ENCODE results near the gene ZMYND10.
A peak's percentile ranks its signal among the peaks of the same experiment; 100 is the strongest.

DNA sequence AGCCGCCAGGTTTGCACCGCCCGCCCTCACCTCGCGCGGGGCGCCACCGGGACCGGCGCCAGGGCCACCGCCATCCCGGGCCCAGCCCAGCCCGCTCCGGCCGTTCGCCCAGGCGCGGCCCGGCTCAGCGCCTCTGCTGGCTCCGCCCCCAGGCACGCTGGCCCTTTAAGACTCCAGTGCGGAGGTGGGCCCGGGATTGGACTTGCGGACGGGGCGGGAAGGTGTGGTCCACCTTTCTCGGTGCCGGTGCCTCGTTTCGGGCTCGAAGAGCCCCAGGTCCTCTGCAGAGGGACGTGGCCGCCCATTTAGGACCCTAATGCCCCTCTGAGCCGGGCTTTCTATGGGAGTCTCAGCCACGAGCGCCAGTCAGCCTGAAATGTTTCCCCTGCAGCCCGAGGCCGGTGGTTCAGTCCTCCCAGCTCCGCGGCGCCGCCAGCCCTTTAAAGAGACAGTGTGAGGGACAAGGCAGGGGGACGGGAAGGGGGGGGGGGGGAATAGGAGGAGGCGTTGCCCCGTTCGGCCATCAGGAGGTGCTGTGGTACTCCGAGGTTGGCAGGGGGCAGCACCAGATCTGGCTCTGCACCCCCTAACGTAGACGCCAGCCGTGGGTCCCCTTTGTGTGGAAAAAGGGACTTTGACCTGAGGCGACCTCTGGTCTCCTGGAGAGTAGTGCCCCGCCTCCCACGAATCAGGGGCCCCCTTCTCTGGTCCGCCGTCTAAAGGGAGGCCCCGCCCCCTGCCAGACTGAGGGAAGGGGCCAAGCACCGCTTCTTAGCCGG lies 24.0 kb downstream of the ZMYND10 start:
- TF ChIP-seq, protein P1, sequence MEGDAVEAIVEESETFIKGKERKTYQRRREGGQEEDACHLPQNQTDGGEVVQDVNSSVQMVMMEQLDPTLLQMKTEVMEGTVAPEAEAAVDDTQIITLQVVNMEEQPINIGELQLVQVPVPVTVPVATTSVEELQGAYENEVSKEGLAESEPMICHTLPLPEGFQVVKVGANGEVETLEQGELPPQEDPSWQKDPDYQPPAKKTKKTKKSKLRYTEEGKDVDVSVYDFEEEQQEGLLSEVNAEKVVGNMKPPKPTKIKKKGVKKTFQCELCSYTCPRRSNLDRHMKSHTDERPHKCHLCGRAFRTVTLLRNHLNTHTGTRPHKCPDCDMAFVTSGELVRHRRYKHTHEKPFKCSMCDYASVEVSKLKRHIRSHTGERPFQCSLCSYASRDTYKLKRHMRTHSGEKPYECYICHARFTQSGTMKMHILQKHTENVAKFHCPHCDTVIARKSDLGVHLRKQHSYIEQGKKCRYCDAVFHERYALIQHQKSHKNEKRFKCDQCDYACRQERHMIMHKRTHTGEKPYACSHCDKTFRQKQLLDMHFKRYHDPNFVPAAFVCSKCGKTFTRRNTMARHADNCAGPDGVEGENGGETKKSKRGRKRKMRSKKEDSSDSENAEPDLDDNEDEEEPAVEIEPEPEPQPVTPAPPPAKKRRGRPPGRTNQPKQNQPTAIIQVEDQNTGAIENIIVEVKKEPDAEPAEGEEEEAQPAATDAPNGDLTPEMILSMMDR (conservative IDR thresholded peaks at IDR 0.05 in 1 of 2, IDR thresholded peaks at IDR 0.05 in 1 of 2; ENCODE audit: low read depth in 1 of 2, low read length in 2 of 2) = peak; percentile 11 to 41
- TF ChIP-seq EZH2 (IDR thresholded peaks at IDR 0.05; ENCODE audit: low read length, missing control alignments) = no peak
